ENCODE data around the gene ZMYM2.

DNA sequence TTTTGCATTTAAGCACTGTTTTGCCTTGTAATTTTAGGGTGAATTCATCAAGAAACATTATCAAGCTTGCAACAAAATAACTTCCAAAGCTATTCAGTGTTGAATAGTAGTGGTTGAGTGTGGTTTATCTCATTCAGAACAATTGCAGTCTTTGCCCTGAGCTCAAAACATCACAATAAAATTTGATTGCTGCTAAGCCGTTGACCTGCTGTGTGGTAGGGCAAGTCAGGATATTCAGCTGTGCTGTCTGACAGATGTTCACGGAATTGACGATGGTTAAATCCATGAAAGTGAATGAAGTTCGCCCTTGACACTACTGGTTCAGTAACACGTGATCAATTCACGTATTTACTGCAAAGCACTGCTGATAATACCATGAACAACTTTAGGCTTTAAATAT is 135.4 kb downstream of the ZMYM2 start:
- TF ChIP-seq, protein P1, sequence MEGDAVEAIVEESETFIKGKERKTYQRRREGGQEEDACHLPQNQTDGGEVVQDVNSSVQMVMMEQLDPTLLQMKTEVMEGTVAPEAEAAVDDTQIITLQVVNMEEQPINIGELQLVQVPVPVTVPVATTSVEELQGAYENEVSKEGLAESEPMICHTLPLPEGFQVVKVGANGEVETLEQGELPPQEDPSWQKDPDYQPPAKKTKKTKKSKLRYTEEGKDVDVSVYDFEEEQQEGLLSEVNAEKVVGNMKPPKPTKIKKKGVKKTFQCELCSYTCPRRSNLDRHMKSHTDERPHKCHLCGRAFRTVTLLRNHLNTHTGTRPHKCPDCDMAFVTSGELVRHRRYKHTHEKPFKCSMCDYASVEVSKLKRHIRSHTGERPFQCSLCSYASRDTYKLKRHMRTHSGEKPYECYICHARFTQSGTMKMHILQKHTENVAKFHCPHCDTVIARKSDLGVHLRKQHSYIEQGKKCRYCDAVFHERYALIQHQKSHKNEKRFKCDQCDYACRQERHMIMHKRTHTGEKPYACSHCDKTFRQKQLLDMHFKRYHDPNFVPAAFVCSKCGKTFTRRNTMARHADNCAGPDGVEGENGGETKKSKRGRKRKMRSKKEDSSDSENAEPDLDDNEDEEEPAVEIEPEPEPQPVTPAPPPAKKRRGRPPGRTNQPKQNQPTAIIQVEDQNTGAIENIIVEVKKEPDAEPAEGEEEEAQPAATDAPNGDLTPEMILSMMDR (IDR thresholded peaks at IDR 0.05; ENCODE audit: insufficient read depth, low read depth, low read length), result no peak
- TF ChIP-seq EZH2 (IDR thresholded peaks at IDR 0.05; ENCODE audit: insufficient read depth, low read length), result no peak

All from astrocyte (in vitro differentiated cells and primary cell).